K562 (cell line): ENCODE measurements around the gene UBFD1. TPM values are rescaled to one million over a fixed set of nuclear protein-coding genes. Genes with fewer than 3 reads are reported as not detected.
A peak's percentile ranks its signal among the peaks of the same experiment; 100 is the strongest.

Experiments
- AFF1 ChIP-seq, 2 experiments: fragments of 450-650 bp; IDR thresholded peaks; 2 replicates each; pipeline ENCODE4 v1.6.1; 2018; ENCODE audit warnings: mild to moderate bottlenecking in 2 of 2, low read depth in 1 of 2; ENCODE audit not compliant: partially characterized antibody in 2 of 2
- E2F3 ChIP-seq: fragments of 250-450 bp; sonication (Bioruptor Pico); IDR thresholded peaks from 2 replicates; pipeline ENCODE4 v1.4.0; 2020; ENCODE audit warnings: mild to moderate bottlenecking
- GMEB1 ChIP-seq: fragments of 250-450 bp; sonication (Bioruptor Pico); IDR thresholded peaks from 2 replicates; pipeline ENCODE4 v1.4.0; 2020; ENCODE audit warnings: mild to moderate bottlenecking
- HDAC1 ChIP-seq, 2 experiments: fragments of 450-650 bp; IDR thresholded peaks; 2 replicates each; pipeline ENCODE4 v1.6.1; 2016 to 2017; ENCODE audit warnings: inconsistent platforms in 1 of 2, mild to moderate bottlenecking in 1 of 2, moderate library complexity in 1 of 2
- HDAC3 ChIP-seq: fragments of 450-650 bp; IDR thresholded peaks from 2 replicates; pipeline ENCODE4 v1.6.1; 2018; ENCODE audit warnings: borderline replicate concordance, mild to moderate bottlenecking, moderate library complexity; ENCODE audit not compliant: partially characterized antibody
- HNRNPH1 ChIP-seq: fragments of 200-400 bp; formaldehyde crosslinking; optimal IDR thresholded peaks from 2 replicates; pipeline ENCODE3; 2017; ENCODE audit warnings: low read depth, mild to moderate bottlenecking, low read length, moderate library complexity
- NR2F6 ChIP-seq: fragments of 450-650 bp; formaldehyde crosslinking; IDR thresholded peaks from 2 replicates; pipeline ENCODE4 v1.4.0; 2020; ENCODE audit warnings: mild to moderate bottlenecking
- SIN3B ChIP-seq: fragments of 450-650 bp; IDR thresholded peaks from 2 replicates; pipeline ENCODE4 v1.6.1; 2017; ENCODE audit warnings: low read depth, mild to moderate bottlenecking, moderate library complexity
- SMAD1 ChIP-seq: fragments of 150-350 bp; IDR thresholded peaks from 2 replicates; pipeline ENCODE4 v1.6.1; 2014; ENCODE audit warnings: low read length, low read depth; ENCODE audit not compliant: partially characterized antibody
- SMC3 ChIP-seq: conservative IDR thresholded peaks from 2 replicates; pipeline ENCODE4 v1.6.1; 2011; ENCODE audit warnings: low read depth, low read length, improper control_type of control experiment; ENCODE audit not compliant: insufficient read depth
- SNRNP70 ChIP-seq: fragments of 200-400 bp; formaldehyde crosslinking; optimal IDR thresholded peaks from 2 replicates; pipeline ENCODE3; 2017; ENCODE audit warnings: low read depth, low read length
- polyA plus RNA-seq, 8 experiments: library from polyadenylated mRNA; depleted of rRNA in 4 of 8; stranded (reverse) in 5 of 8; unstranded in 3 of 8; fragments of >200 nt; fragmentation: Nextera tagmentation in 2 of 8; fragmentation: Illumina TruSeq in 1 of 8; extraction: Ambion mirVana in 2 of 8; extraction: Trizol in 1 of 8; gene quantifications; 2 replicates each; pipeline versions ENCODE4 v1.2.1 to v1.2.3, GENCODE V29; 2011 to 2014; ENCODE audit warnings: inconsistent platforms in 1 of 8, missing spikeins in 1 of 8
- total RNA-seq, 7 experiments: library from RNA; depleted of rRNA in 6 of 7; stranded (reverse); fragments of >200 nt in 6 of 7; fragmentation: Illumina TruSeq in 2 of 7; extraction: Trizol in 2 of 7; gene quantifications; 2 replicates each; pipeline versions ENCODE4 v1.2.1 to v1.2.3, GENCODE V29; 2011 to 2021; ENCODE audit warnings: low replicate concordance in 1 of 7
- TF ChIP-seq, protein P1 (sequence below): IDR thresholded peaks from 2 replicates; pipeline ENCODE4 v1.6.1; 2011; ENCODE audit warnings: borderline replicate concordance, low read depth, mild to moderate bottlenecking, moderate library complexity, low read length; ENCODE audit not compliant: insufficient read depth, poor library complexity, severe bottlenecking
- TF ChIP-seq, protein P2 (sequence below): sonication (generic); formaldehyde crosslinking; IDR thresholded peaks from 2 replicates; pipeline ENCODE4 v1.8.0; 2022; ENCODE audit warnings: missing genetic modification reagents, mild to moderate bottlenecking, moderate library complexity, borderline replicate concordance
- TF ChIP-seq, protein P3 (sequence below): sonication (generic); formaldehyde crosslinking; IDR thresholded peaks from 2 replicates; pipeline ENCODE4 v1.8.1; 2023; ENCODE audit warnings: mild to moderate bottlenecking, missing genetic modification reagents, moderate library complexity

The UBFD1 gene
- total and polyA plus RNA-seq, 9 of the 15 experiments (the other 6 are each of a cell fraction or from before 2014, with no cell fraction given) = 10.7 to 66.2 (median 34.0) TPM

GRCh38 chr16:23597003-23597756 is 39.7 kb downstream of the UBFD1 start (continued):
- TF ChIP-seq, protein P1, sequence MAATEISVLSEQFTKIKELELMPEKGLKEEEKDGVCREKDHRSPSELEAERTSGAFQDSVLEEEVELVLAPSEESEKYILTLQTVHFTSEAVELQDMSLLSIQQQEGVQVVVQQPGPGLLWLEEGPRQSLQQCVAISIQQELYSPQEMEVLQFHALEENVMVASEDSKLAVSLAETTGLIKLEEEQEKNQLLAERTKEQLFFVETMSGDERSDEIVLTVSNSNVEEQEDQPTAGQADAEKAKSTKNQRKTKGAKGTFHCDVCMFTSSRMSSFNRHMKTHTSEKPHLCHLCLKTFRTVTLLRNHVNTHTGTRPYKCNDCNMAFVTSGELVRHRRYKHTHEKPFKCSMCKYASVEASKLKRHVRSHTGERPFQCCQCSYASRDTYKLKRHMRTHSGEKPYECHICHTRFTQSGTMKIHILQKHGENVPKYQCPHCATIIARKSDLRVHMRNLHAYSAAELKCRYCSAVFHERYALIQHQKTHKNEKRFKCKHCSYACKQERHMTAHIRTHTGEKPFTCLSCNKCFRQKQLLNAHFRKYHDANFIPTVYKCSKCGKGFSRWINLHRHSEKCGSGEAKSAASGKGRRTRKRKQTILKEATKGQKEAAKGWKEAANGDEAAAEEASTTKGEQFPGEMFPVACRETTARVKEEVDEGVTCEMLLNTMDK = peak; percentile 75
- TF ChIP-seq E2F3 (CRISPR knock-in tag) = peak; percentile 98
- TF ChIP-seq SMAD1 = peak; percentile 43
- TF ChIP-seq, protein P2, sequence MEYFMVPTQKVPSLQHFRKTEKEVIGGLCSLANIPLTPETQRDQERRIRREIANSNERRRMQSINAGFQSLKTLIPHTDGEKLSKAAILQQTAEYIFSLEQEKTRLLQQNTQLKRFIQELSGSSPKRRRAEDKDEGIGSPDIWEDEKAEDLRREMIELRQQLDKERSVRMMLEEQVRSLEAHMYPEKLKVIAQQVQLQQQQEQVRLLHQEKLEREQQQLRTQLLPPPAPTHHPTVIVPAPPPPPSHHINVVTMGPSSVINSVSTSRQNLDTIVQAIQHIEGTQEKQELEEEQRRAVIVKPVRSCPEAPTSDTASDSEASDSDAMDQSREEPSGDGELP (CRISPR knock-in tag) = peak; percentile 98
- no peak for TF ChIP-seq HNRNPH1
- peak; percentile 68 to 84; a peak in 2 of 4 replicates for TF ChIP-seq HDAC1 (IDR thresholded peaks at IDR 0.05)
- TF ChIP-seq HDAC3 = peak; percentile 68
- 0 out of 2 replicates have a peak, but pooled peaks have one; percentile 16 for TF ChIP-seq SMC3
- peak; percentile 98 for TF ChIP-seq NR2F6 (CRISPR knock-in tag)
- TF ChIP-seq GMEB1 (CRISPR knock-in tag) = peak; percentile 90
- no peak for TF ChIP-seq SNRNP70
- TF ChIP-seq SIN3B = 0 out of 2 replicates have a peak, but pooled peaks have one; percentile 24
- TF ChIP-seq, protein P3, sequence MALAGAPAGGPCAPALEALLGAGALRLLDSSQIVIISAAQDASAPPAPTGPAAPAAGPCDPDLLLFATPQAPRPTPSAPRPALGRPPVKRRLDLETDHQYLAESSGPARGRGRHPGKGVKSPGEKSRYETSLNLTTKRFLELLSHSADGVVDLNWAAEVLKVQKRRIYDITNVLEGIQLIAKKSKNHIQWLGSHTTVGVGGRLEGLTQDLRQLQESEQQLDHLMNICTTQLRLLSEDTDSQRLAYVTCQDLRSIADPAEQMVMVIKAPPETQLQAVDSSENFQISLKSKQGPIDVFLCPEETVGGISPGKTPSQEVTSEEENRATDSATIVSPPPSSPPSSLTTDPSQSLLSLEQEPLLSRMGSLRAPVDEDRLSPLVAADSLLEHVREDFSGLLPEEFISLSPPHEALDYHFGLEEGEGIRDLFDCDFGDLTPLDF (CRISPR knock-in tag) = no peak
- peak; percentile 70 to 76 for TF ChIP-seq AFF1 (IDR thresholded peaks at IDR 0.05; ENCODE audit: low read depth in 1 of 2, partially characterized antibody in 2 of 2)
